Activated naive CD4-positive, alpha-beta T cell treated with anti-CD3 and anti-CD28 coated beads, Interleukin-2, amount 50 U/mL, for 24 hours (primary cell): ENCODE measurements around the gene GABBR1.

Source experiments
- H3K27ac Mint-ChIP-seq: one replicate; pipeline ENCODE4 v1.8.0; 2021; ENCODE audit warnings: mild to moderate bottlenecking, mixed read lengths
- H3K27me3 Mint-ChIP-seq: one replicate; pipeline ENCODE4 v1.8.0; 2021; ENCODE audit warnings: mixed read lengths
- H3K36me3 Mint-ChIP-seq: one replicate; pipeline ENCODE4 v1.8.0; 2021; ENCODE audit warnings: mixed read lengths
- H3K4me1 Mint-ChIP-seq: one replicate; pipeline ENCODE4 v1.8.0; 2021; ENCODE audit warnings: mixed read lengths
- H3K4me3 Mint-ChIP-seq: one replicate; pipeline ENCODE4 v1.8.0; 2021; ENCODE audit warnings: mild to moderate bottlenecking, mixed read lengths
- H3K9me3 Mint-ChIP-seq: one replicate; pipeline ENCODE4 v1.8.0; 2021; ENCODE audit warnings: mixed read lengths

GABBR1 gene

GRCh38 chr6:29519291-29520010 is 113.5 kb downstream of the GABBR1 start:
- Mint-ChIP-seq H3K4me3 (no peak overlapping the region), H3K27me3 (peaks cover 17% of the 10 kb centered on the region), H3K27ac (no peak overlapping the region), H3K4me1 (peaks cover 6% of the 10 kb centered on the region), H3K9me3 (no peaks in the 10 kb centered on the region), H3K36me3 (no peaks in the 10 kb centered on the region)

GRCh38 chr6:29517728-29518440 is 115.1 kb downstream of the GABBR1 start:
- H3K27ac Mint-ChIP-seq: no peak overlapping the region
- H3K4me1 Mint-ChIP-seq: peaks cover 6% of the 10 kb centered on the region
- H3K4me3 Mint-ChIP-seq: no peak overlapping the region
- H3K9me3 Mint-ChIP-seq: no peaks in the 10 kb centered on the region
- H3K27me3 Mint-ChIP-seq: peaks cover 13% of the 10 kb centered on the region
- H3K36me3 Mint-ChIP-seq: no peaks in the 10 kb centered on the region

GRCh38 chr6:29517245-29517644 is 115.7 kb downstream of the GABBR1 start:
- H3K4me3 Mint-ChIP-seq: no peak overlapping the region
- peaks cover 6% of the 10 kb centered on the region for H3K4me1 Mint-ChIP-seq
- peaks cover 9% of the 10 kb centered on the region for H3K27me3 Mint-ChIP-seq
- no peaks in the 10 kb centered on the region for H3K36me3 Mint-ChIP-seq
- H3K27ac Mint-ChIP-seq: peak overlapping the region; percentile 10
- H3K9me3 Mint-ChIP-seq: no peaks in the 10 kb centered on the region

GRCh38 chr6:29516108-29516507 is 116.9 kb downstream of the GABBR1 start:
- Mint-ChIP-seq H3K4me3 (no peak overlapping the region), H3K27me3 (peaks cover 7% of the 10 kb centered on the region), H3K4me1 (peaks cover 6% of the 10 kb centered on the region), H3K27ac (no peak overlapping the region), H3K9me3 (no peaks in the 10 kb centered on the region), H3K36me3 (no peaks in the 10 kb centered on the region)

GRCh38 chr6:29510746-29511300 is 122.2 kb downstream of the GABBR1 start:
- Mint-ChIP-seq H3K36me3 (no peaks in the 10 kb centered on the region), H3K4me3 (no peak overlapping the region), H3K27ac (no peak overlapping the region), H3K9me3 (no peaks in the 10 kb centered on the region), H3K27me3 (peaks cover 2% of the 10 kb centered on the region), H3K4me1 (peaks cover 1% of the 10 kb centered on the region)

GRCh38 chr6:29510202-29510601 is 122.8 kb downstream of the GABBR1 start:
- no peak overlapping the region for H3K27ac Mint-ChIP-seq
- no peak overlapping the region for H3K4me3 Mint-ChIP-seq
- no peaks in the 10 kb centered on the region for H3K36me3 Mint-ChIP-seq
- peaks cover 2% of the 10 kb centered on the region for H3K27me3 Mint-ChIP-seq
- H3K9me3 Mint-ChIP-seq: no peaks in the 10 kb centered on the region
- H3K4me1 Mint-ChIP-seq: no peaks in the 10 kb centered on the region
